A549 treated with Mapracorat at 1 μM for 4 hours (cell line): Measurements from ENCODE around the gene ALG8. TPM values are rescaled to one million over a fixed set of nuclear protein-coding genes. Genes with fewer than 3 reads are reported as not detected.

Experiments
- total RNA-seq: library from RNA; stranded (reverse); fragments of 200-300 nt; extraction: Qiagen RNA extraction; gene quantifications from 5 replicates; pipeline ENCODE4 v1.2.3, GENCODE V29; 2022

Gene ALG8
- 54.0 to 65.6 TPM (median 63.0 TPM) in 5 replicates for total RNA-seq

DNA sequence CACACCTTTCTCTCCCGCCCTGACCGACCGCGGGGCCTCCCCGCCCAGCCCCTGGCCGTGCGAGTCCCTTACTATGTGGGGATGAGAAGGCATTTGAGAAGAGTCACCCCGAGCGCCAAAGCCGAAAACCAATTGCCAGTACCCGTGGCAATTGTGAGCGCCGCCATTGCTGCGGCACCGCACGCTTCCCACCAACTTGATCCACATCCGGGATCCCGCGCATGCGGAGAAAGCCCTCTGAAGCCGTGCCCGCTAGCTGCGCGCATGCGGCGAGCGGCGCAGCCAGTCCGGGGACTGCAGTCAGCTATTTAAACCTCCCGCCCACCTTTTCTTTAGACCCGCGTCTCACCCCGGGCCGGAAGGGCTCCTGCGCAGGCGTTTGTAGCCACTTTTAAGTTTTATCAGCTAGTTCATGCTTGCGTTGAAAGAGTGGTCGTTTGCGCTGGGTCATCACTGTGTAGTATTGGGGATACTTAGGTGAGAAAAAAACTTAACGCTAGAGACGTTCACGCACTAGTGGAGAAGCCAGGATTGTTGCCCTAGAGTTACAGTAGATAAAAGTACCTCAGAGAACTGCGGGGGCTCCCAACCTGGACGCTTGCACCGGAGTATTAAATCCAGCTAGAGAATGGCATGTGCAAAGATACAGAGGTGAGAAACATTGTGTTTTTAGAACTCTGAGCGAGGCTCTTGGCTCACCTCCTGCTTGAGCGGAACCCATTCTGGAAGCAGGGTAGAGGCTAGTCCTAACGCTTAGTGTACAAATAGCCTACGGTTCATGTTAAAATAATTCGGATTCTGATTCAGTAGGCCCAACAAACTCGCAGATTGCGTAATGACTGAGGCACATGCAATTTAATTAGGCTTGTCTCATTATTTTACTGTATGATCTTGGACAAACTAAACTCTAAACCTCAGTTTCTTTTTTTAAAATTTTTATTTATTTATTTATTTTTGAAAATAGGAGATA lies at the start of gene ALG8:
Gene ALG8, minus strand, starts transcription at position 205 of the 970 bp plus-strand sequence. Its CDS starts 38 bp downstream, at position 167.

GRCh38 chr11:78188286-78189173 lies 49.1 kb upstream of the ALG8 start, which contains the start of the genes KCTD21 and USP35:
Gene KCTD21 (minus strand): TSS chr11:78188626. CDS start chr11:78174554, 14,072 bp downstream.
Gene USP35 (plus strand): TSS chr11:78188919. CDS start chr11:78196246, 7,327 bp downstream.

GRCh38 chr11:78079232-78080083 lies 60.0 kb downstream of the ALG8 start, which contains the start of gene NDUFC2:
Gene NDUFC2 (minus strand): TSS chr11:78079862. CDS start chr11:78079744, 118 bp downstream.

GRCh38 chr11:78063440-78064181 lies 75.8 kb downstream of the ALG8 start, which contains the start of gene THRSP:
Gene THRSP (plus strand): TSS chr11:78063861. CDS start chr11:78063882, 21 bp downstream.

Other genes starting within 250 kb of the ALG8 start
- gene INTS4, start 145.0 kb downstream of the ALG8 start, total RNA-seq, result 15.0 to 21.8 TPM (median 19.2 TPM) in 5 replicates
- 1.4 to 2.1 TPM (median 1.6 TPM) in 5 replicates for gene KCTD14, start 116.3 kb downstream of the ALG8 start, total RNA-seq
- not detected in 5 replicates for gene THRSP, start 75.8 kb downstream of the ALG8 start, total RNA-seq
- gene NDUFC2, start 59.8 kb downstream of the ALG8 start, total RNA-seq, result 244 to 268 TPM (median 248 TPM) in 5 replicates
- 7.2 to 8.8 TPM (median 7.7 TPM) in 5 replicates for gene KCTD21, start 49.0 kb upstream of the ALG8 start, total RNA-seq
- gene USP35, start 49.3 kb upstream of the ALG8 start, total RNA-seq, result 6.7 to 9.2 TPM (median 8.3 TPM) in 5 replicates